ENCODE measurements around the gene KIN.

GRCh38 chr10:7797582-7797981 lies 9.8 kb upstream of the KIN start:
- TF ChIP-seq POLR2A (IDR thresholded peaks at IDR 0.05) (no peak), POLR2AphosphoS5 (IDR thresholded peaks at IDR 0.05) (no peak), EP300 (IDR thresholded peaks at IDR 0.05) (no peak)
- TF ChIP-seq, protein P1, sequence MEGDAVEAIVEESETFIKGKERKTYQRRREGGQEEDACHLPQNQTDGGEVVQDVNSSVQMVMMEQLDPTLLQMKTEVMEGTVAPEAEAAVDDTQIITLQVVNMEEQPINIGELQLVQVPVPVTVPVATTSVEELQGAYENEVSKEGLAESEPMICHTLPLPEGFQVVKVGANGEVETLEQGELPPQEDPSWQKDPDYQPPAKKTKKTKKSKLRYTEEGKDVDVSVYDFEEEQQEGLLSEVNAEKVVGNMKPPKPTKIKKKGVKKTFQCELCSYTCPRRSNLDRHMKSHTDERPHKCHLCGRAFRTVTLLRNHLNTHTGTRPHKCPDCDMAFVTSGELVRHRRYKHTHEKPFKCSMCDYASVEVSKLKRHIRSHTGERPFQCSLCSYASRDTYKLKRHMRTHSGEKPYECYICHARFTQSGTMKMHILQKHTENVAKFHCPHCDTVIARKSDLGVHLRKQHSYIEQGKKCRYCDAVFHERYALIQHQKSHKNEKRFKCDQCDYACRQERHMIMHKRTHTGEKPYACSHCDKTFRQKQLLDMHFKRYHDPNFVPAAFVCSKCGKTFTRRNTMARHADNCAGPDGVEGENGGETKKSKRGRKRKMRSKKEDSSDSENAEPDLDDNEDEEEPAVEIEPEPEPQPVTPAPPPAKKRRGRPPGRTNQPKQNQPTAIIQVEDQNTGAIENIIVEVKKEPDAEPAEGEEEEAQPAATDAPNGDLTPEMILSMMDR (IDR thresholded peaks at IDR 0.05), result no peak
